ENCODE results near the gene SON.

DNA sequence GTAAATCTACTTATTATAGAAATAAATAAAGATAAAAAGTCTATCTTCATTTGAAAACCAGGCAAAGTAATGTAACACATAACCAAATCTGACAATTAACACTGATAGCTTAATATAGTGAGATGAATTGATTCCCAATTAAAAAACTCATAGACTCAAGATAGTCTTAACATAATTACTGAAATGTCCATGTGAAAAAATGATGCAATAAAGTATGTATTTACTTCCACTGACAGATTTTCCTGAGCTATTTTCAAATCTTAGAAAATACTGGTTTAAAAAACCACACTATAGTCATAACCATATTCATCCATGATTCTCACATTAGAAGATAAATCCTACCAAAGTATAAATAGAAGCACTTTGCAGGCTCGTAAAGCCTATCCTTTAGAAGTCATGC lies 55.2 kb downstream of the SON start:
- TF ChIP-seq, protein P1, sequence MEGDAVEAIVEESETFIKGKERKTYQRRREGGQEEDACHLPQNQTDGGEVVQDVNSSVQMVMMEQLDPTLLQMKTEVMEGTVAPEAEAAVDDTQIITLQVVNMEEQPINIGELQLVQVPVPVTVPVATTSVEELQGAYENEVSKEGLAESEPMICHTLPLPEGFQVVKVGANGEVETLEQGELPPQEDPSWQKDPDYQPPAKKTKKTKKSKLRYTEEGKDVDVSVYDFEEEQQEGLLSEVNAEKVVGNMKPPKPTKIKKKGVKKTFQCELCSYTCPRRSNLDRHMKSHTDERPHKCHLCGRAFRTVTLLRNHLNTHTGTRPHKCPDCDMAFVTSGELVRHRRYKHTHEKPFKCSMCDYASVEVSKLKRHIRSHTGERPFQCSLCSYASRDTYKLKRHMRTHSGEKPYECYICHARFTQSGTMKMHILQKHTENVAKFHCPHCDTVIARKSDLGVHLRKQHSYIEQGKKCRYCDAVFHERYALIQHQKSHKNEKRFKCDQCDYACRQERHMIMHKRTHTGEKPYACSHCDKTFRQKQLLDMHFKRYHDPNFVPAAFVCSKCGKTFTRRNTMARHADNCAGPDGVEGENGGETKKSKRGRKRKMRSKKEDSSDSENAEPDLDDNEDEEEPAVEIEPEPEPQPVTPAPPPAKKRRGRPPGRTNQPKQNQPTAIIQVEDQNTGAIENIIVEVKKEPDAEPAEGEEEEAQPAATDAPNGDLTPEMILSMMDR (IDR thresholded peaks at IDR 0.05; ENCODE audit: insufficient read depth, low read length, poor library complexity, severe bottlenecking): no peak
- TF ChIP-seq EZH2phosphoT487 (conservative IDR thresholded peaks at IDR 0.05; ENCODE audit: low read length): no peak
